HG03280 (cell line): ENCODE data around the gene HOXD1.

Source experiments
- ATAC-seq: cut with Tn5 transposase; IDR thresholded peaks from one replicate; pipeline ENCODE4 v1.9.1; 2021; ENCODE audit warnings: mild to moderate bottlenecking, moderate library complexity; ENCODE audit not compliant: unreplicated experiment

The HOXD1 gene

DNA sequence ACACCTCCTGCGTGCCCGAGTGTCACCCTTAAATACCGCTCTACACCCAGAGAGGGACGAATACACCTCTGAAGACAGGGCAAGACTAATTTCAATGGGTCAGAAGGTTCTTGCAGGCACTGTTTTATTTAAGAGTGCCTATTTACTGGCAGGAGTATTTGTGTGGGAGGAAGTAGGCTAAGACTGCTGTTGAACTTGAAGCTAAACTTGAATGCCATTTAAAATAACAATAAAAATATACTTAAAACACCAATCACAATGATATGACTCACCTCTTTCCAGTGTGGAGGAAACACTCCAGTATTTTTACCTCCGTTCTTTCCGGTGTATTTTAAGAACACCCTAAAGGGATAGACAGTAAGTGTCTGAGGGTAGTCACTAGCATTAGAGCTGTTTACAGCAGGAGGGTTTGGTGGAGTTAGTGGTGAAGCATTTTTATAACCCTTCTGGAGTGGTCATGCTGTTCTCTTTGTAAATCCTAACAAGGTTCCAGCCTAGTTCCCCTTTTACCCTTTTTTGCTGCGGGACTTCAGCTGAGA, 9.6 kb upstream of the HOXD1 start:
- no peak for ATAC-seq

DNA sequence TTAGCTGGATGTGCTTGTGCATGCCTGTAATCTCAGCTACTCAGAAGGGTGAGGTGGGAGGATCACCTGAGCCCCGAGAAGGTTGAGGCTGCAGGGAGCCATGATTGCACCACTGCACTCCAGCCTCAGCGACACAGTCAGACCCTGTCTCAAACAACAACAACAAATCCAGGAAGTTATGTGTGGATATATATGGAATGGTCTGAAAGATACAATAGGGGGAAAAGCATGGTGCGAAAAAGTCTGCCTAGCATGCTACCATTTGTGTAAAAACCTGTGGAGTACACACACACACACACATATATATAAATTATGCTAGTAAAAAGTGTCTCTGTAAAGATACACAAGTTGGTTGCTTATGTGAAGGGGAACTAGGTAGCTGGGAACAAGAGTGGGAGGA, 6.9 kb upstream of the HOXD1 start:
- ATAC-seq = no peak

DNA sequence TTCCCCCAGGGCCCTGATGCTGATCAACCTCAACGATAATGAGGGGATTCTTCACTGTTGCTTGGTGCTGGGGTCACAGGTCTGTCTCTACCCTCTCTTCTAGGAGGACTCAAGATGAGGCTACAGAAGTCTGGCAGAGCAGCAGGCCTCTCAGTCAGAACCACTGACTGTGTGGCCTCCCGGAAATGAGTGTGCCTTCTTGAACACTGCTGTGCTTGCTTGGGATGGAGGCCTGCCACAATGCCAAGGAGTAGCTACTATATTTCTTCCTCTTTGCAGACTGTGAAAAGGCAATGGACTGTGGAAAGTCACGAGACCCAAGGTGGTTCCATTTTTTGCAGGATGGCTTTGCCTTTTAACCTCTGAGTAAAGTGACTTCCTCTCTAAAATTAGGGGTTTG, 5.8 kb upstream of the HOXD1 start:
- no peak for ATAC-seq

DNA sequence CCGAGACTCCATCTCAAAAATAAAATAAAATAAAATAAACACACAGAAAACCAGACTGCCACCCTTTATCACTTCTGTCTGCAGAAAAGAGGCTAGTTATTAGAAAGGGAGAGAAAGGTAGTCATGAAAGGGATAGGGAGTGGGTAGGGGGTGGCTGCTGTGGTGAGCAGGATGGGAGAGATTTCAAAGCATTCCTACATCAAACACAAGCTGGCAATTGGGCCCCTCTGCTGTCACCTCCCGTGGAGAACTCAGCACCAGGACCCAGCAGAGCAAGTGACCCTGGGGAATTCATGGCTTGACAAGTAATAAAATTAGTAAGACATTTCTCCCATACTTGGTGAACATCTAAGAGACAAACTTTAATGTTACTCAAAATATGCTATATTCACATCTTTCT, 3.7 kb upstream of the HOXD1 start:
- no peak for ATAC-seq

DNA sequence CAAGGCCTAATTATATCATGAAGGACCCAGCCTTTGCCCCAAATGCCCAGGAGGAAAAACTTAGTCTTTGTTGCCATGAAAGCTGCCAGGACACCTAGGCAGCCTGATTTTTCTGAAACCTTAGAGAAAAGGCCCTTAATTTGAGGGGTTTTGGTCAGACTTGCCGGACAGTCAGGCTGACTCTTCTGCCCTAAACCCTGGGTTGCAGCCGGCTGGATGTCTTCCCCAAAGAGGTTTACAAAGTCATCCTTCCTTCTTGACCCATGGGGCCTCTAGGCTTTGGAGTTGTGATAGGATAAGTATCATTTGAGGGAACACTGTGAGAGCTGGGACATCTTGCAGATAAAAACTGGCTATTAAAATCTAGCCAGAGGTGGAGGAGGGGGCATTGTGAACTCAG, 2.4 kb upstream of the HOXD1 start:
- ATAC-seq = no peak

DNA sequence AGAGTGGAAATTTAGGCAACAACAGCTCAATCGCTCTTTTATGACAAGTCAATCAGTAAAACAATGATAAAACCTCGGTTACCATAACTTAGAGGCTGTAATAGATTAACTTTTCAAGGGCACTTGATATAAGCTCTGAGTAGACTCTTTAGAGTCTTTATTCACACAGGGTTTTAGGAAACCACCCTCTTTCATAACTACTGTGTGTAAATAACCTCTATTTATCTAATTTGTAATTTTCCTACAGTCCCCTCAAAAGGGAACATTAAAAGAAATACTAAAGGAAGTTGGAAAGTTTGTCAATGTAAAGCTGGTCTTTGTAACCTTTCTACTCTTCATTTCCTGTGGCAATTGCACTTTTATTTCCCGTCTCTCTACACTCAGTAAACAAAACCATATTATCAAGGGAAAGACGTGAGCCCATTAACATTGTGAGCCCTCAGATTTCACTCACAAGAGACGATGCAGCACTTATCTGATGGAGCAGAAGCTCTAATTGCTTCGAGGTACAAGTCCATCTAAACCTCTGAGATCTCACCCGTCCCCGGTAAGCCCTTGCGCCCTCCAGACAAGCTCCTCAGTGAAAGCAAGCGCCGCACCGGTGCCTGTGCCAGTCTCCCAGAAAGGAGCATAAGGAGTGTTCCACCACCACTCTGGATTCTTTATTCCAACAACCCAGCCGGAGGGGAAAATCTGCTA, 1.1 kb upstream of the HOXD1 start:
- no peak for ATAC-seq

DNA sequence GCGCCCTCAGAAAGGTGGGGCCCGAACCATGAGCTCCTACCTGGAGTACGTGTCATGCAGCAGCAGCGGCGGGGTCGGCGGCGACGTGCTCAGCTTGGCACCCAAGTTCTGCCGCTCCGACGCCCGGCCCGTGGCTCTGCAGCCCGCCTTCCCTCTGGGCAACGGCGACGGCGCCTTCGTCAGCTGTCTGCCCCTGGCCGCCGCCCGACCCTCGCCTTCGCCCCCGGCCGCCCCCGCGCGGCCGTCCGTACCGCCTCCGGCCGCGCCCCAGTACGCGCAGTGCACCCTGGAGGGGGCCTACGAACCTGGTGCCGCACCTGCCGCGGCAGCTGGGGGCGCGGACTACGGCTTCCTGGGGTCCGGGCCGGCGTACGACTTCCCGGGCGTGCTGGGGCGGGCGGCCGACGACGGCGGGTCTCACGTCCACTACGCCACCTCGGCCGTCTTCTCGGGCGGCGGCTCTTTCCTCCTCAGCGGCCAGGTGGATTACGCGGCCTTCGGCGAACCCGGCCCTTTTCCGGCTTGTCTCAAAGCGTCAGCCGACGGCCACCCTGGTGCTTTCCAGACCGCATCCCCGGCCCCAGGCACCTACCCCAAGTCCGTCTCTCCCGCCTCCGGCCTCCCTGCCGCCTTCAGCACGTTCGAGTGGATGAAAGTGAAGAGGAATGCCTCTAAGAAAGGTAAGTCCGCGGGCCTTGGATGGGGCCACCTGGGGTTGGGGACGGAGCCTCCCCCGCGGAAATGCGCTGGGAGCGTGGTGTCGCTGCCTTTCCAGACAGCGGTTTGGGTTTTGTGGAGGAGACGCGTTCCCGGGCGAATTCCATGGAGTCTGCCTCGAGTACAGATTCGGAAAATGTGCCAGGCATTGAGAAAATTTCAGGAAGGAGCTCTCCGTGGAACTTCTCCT, 559 bp downstream of the HOXD1 start:
- ATAC-seq = no peak

DNA sequence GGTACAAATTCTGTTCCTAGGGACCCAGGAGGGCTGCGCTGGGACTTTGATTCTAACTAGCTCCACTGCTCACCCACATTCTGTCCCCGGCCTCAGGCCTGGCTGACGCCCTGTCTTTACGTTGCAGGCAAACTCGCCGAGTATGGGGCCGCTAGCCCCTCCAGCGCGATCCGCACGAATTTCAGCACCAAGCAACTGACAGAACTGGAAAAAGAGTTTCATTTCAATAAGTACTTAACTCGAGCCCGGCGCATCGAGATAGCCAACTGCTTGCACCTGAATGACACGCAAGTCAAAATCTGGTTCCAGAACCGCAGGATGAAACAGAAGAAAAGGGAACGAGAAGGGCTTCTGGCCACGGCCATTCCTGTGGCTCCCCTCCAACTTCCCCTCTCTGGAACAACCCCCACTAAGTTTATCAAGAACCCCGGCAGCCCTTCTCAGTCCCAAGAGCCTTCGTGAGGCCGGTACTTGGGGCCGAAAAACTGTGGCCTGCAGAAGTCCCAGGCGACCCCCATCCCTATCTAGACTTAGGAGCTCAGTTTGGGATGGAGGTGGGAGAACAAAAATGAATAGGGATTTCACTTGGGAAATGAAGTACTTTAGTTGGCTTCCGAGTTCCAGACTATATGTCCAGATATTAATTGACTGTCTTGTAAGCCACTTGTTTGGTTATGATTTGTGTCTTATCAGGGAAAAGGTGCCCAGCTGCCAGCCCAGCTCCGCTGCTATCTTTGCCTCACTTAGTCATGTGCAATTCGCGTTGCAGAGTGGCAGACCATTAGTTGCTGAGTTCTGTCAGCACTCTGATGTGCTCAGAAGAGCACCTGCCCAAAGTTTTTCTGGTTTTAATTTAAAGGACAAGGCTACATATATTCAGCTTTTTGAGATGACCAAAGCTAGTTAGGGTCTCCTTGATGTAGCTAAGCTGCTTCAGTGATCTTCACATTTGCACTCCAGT, 1.5 kb downstream of the HOXD1 start:
- no peak for ATAC-seq

DNA sequence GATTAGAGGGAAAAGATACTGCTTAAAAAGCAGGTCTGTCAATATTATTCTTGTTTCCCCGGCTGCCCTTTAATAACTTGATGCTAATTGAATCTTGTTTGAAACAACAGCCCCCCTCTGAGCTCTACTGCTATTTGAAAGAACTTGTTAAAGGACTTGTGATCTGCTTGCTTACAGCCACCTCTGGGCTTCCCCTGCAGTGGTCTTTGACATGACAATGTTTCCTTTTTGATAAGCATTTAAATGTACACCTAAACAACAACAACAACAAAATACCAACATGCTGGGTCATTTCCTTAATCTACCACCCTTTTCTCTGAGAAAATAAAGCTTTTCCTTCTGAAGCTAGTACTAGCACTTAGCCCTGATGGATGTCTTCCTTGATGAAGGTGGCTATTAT, 3.9 kb downstream of the HOXD1 start:
- no peak for ATAC-seq

DNA sequence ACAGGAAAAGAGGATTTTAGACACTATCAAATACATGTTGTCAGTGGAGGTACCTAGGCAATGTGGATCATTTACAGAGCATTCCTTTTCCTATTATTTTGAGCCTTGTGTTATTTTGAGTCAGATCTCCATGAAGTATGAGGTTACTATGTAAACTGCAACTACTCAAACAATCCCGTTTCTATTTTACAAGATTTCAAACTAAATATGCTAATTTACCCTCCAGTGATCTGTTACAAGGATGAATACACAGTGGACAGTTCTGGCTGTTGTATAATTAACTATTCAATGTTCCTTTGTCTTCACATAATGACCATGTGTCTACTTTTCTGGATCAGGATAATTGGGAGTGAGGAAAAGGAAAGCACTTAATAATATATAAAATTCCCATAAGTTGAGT, 4.6 kb downstream of the HOXD1 start:
- ATAC-seq = no peak

DNA sequence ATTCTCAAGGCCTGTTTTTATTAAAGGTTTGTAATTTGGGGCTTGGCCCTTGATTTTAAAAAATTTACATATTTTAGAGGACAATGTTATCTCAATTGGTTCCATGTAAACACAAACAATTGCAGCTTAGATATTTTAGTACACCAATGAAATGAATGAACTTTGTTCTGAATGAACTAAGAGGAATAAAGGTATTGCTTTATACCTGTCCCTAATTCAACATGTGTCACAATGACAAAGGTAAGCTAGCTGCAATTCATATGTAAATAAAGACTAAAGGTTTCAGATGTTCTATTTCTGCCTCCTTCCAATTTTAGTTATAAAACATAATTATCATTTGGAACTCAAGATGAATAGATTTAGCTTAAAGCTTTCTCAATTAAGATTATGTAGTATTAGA, 11.4 kb downstream of the HOXD1 start:
- no peak for ATAC-seq

DNA sequence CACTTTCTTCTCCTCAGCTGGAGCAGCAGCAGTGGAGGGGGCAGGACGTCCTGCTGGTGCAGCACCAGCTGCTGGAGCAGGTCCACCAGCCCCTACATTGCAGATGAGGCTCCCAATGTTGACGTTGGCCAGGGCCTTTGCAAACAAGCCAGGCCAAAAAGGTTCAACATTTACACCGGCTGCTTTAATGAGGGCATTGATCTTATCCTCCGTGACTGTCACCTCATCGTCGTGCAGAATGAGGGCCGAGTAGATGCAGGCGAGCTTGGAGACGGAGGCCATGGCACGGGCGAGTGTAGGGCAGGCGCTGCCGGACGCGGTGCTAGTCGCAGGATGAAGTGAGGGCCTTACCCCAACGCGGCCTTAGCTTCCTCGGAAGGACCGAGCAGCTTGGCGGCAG, 12.5 kb downstream of the HOXD1 start:
- no peak for ATAC-seq

DNA sequence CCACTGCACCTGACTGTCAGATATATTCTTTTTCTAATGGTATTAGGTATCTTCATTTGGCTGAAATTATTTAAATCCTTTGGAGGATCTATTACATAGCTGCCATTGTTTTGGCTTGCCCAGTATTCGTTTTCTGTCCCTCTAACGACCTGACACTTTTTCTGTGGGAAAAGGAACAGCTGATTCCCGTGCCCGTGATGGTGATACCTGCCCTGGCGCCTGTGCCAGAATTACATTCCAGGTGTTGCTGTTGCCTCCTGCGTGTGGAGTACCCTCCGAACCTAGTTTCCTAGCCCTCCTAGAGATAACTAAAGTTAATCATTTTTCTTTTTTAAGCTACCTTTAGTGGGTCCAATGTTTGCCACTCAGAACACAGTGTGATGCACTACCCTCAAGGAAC, 14.0 kb downstream of the HOXD1 start:
- ATAC-seq = no peak

DNA sequence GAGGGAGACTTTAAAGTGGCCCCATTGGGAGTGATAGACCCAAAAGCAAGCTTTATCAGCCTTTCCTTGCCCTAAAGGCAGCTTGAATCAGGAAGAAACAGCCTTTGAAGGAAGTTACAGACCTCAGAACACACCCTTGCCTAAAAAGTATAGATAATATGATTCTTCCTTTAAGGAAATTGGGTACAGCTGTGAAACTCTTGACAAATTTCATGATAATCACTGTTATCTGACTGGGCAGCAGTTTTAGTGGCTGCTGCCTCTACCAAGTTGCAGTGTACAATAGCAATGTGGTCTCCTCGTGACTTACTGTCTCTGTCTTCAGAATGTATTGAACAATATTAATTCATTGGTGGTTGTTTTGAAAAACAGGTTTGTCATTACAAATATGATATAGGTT, 16.7 kb downstream of the HOXD1 start:
- no peak for ATAC-seq

DNA sequence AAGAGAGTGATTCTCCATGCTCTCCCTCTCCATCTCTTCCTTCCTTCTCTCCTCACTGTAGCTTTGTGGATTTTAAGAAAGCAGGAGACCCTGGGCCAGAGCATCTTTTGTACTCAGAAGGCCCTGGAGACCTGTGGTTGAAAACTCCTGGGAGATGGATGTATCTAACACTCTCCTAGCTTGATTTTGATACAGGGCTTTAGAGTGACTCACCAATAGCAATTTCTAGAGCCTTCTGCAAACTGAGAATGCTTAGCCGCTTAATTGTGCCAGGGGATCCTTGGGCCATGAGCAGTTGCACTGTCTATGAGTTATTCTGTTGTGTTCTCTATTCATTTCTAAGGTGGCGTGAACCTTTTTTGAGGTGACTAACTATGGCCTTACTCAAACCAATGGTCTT, 17.7 kb downstream of the HOXD1 start:
- no peak for ATAC-seq

DNA sequence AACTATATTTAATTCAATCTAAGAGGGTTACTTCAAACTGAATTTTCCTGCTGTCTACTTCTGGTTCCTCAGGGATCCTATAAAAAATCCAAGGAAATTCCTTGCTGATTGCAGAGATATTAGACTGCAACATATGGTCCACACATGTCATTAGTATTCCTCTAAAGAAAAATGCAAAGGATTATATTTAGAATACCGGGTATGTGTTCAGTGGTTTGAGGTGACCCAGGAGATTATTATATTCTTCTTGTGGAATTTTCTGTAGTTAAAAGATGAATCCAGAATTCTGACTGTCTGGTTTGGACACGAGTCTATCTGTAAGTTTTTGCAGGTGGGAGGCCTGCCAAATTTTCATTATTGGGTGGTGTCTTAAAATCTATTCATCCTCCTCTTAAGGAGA, 18.2 kb downstream of the HOXD1 start:
- ATAC-seq = no peak

DNA sequence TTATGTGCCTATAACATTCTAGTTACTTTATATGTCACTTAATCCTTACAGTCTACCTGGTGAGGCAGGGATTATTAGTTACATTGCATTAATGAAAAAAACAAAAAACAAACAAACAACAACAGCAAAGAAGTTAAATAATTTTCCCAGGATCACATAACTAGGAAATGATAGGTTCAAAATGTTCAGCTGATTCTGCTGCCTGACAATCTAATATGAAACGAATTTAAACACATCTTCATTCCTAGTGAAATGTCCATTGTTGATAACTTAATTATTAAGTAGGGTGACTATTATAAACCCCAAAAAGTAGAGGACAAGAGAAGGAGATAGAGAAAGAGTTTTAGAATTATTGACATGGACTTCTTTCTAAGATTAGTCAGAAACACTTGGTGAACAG, 22.6 kb downstream of the HOXD1 start:
- no peak for ATAC-seq

DNA sequence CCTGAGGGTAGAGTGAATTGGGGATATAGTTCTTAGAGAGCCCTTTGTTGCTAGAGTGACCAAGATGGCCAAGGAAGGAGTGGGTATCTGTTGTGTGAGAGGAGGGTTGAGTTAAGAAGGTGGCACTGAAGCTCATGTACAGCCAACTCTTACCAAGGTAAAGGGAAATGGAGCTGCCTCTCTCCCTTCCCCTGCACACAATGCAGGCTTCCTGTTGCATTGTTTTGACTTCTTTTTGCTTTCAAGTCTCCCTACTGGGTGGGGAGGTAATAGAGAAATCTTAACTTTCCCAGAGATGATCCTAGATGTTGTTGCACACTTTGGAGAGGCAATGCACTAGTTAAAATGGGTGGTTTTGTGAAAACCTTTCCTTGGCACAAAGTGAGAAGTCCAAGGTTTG, 23.8 kb downstream of the HOXD1 start:
- no peak for ATAC-seq

DNA sequence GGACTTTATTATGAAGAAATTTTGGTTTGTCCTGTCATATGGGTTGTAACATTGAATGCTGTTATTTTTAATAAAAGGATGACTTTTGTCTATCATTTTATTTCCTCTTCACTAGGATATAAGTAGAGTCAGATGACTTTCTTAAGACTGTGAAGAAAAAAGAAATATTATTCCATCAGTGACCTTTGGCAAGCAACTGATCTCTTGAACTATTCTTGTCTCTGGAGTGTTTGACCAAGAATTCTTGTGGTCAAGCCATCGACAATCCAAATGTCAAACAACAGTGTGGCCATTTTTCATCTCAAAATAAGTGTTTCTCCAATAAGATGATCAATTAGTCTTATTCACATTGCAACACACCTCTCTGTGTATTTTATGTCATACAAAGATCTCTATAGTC, 24.9 kb downstream of the HOXD1 start:
- no peak for ATAC-seq

DNA sequence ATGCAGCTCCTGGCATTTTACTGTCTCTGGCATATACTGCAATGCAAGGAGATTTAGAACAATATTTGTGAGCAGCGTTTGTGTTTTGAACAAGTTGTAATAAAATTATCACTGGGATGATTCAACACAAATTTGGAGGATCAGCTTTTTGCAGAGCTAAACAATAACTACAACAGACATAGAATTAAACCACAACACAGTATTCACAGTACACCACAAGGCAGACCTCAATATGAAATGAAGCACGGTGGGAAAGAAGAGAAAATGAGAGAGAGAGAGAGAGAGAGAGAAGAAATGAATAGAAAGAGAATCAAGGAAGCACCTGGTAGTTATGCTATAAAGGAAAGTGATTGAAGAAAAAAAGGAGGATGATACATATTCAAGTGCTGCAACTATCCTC, 39.4 kb downstream of the HOXD1 start:
- ATAC-seq = no peak

DNA sequence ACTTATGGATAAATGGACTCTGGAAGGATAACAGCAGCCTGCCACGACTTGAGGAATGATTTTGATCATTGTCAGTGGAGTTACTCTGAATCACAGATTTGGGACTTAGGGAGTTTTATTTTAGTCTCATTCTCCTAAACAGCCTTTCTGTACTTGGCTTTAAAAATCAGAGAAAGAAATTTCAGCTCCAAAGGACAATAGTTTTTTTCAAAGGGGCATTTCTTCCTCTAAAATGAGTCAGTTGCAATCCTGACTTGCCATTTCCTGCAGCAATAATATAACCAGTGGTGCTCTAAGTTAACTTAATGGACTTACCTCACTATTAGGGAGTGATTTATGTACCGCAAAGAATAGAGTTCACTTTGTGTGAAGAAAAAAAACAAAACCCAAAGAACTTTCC, 45.7 kb downstream of the HOXD1 start:
- ATAC-seq = no peak
